Duodenal mucosa (tissue), 2 donors: ENCODE results near the gene ATF7.
A peak's percentile ranks its signal among the peaks of the same experiment; 100 is the strongest.

Experiments
- H3K27ac ChIP-seq: one replicate; pipeline ENCODE4 v1.7.0; 2013; ENCODE audit warnings: low read depth, low read length
- H3K27me3 ChIP-seq, 2 donors: one replicate each; pipeline ENCODE4 v1.7.0; 2013; ENCODE audit warnings: low read length in 2 of 2, control low read depth in 1 of 2; ENCODE audit not compliant: insufficient read depth in 2 of 2, control insufficient read depth in 1 of 2
- H3K36me3 ChIP-seq, 2 donors: one replicate each; pipeline ENCODE4 v1.7.0; 2013; ENCODE audit warnings: low read length in 2 of 2, control low read depth in 1 of 2; ENCODE audit not compliant: insufficient read depth in 2 of 2, control insufficient read depth in 1 of 2
- H3K4me1 ChIP-seq, 2 donors: one replicate each; pipeline ENCODE4 v1.7.0; 2013; ENCODE audit warnings: low read length in 2 of 2, control low read depth in 1 of 2; ENCODE audit not compliant: insufficient read depth in 2 of 2, control insufficient read depth in 1 of 2
- H3K4me3 ChIP-seq, 2 donors: one replicate each; pipeline ENCODE4 v1.7.0; 2013; ENCODE audit warnings: low read length in 2 of 2, low read depth in 1 of 2
- H3K9ac ChIP-seq, 2 donors: one replicate each; pipeline ENCODE4 v1.7.0; 2013; ENCODE audit warnings: low read length in 2 of 2, low read depth in 1 of 2
- H3K9me3 ChIP-seq, 2 donors: one replicate each; pipeline ENCODE4 v1.7.0; 2013; ENCODE audit warnings: low read length in 2 of 2, control low read depth in 1 of 2; ENCODE audit not compliant: control insufficient read depth in 1 of 2

Gene ATF7

GRCh38 chr12:53506450-53506785, 119.8 kb downstream of the ATF7 start:
- Histone ChIP-seq H3K27ac (no peak overlapping the region), H3K36me3 (peaks cover 15 to 52% of the 10 kb centered on the region in 2 donors), H3K9me3 (no peaks in the 10 kb centered on the region), H3K27me3 (no peaks in the 10 kb centered on the region), H3K4me3 (no peak overlapping the region), H3K4me1 (peaks cover 16 to 17% of the 10 kb centered on the region in 2 donors), H3K9ac (no peak overlapping the region)

GRCh38 chr12:53505555-53506449, 120.4 kb downstream of the ATF7 start:
- H3K27me3 ChIP-seq: no peaks in the 10 kb centered on the region
- no peak overlapping the region for H3K4me3 ChIP-seq
- H3K4me1 ChIP-seq: peaks cover 17 to 19% of the 10 kb centered on the region in 2 donors
- no peak overlapping the region for H3K9ac ChIP-seq
- H3K27ac ChIP-seq: no peak overlapping the region
- H3K36me3 ChIP-seq: peaks cover 15 to 50% of the 10 kb centered on the region in 2 donors
- no peaks in the 10 kb centered on the region for H3K9me3 ChIP-seq

GRCh38 chr12:53505086-53505485, 121.1 kb downstream of the ATF7 start:
- no peaks in the 10 kb centered on the region for H3K9me3 ChIP-seq
- H3K4me1 ChIP-seq: peaks cover 20 to 22% of the 10 kb centered on the region in 2 donors
- H3K4me3 ChIP-seq: no peak overlapping the region
- no peaks in the 10 kb centered on the region for H3K27me3 ChIP-seq
- no peak overlapping the region for H3K9ac ChIP-seq
- H3K36me3 ChIP-seq: peaks cover 15 to 43% of the 10 kb centered on the region in 2 donors
- no peak overlapping the region for H3K27ac ChIP-seq

GRCh38 chr12:53504004-53504920, 121.9 kb downstream of the ATF7 start:
- Histone ChIP-seq H3K4me3 (no peak overlapping the region), H3K27me3 (no peaks in the 10 kb centered on the region), H3K9ac (no peak overlapping the region), H3K9me3 (no peaks in the 10 kb centered on the region), H3K4me1 (peaks cover 25 to 27% of the 10 kb centered on the region in 2 donors), H3K36me3 (peaks cover 15 to 41% of the 10 kb centered on the region in 2 donors), H3K27ac (no peak overlapping the region)

GRCh38 chr12:53502983-53503728, 123.0 kb downstream of the ATF7 start:
- Histone ChIP-seq H3K9ac (no peak overlapping the region), H3K27ac (no peak overlapping the region), H3K4me1 (peaks cover 24 to 30% of the 10 kb centered on the region in 2 donors)

GRCh38 chr12:53502331-53502730, 123.9 kb downstream of the ATF7 start:
- Histone ChIP-seq H3K4me3 (peak overlapping the region; percentile 90 to 91), H3K4me1 (peaks cover 24 to 30% of the 10 kb centered on the region in 2 donors), H3K9ac (peak overlapping the region in 1 of 2 donors; percentile 95), H3K36me3 (peaks cover 15 to 36% of the 10 kb centered on the region in 2 donors), H3K27me3 (peaks cover 0 to 5% of the 10 kb centered on the region in 2 donors), H3K9me3 (no peaks in the 10 kb centered on the region), H3K27ac (no peak overlapping the region)

More at GRCh38 chr12:53502983-53503728, 123.0 kb downstream of the ATF7 start:
- no peaks in the 10 kb centered on the region for H3K9me3 ChIP-seq
- no peak overlapping the region for H3K4me3 ChIP-seq
- peaks cover 15 to 41% of the 10 kb centered on the region in 2 donors for H3K36me3 ChIP-seq
- peaks cover 0 to 4% of the 10 kb centered on the region in 2 donors for H3K27me3 ChIP-seq

GRCh38 chr12:53501615-53502181, 124.5 kb downstream of the ATF7 start:
- peak overlapping the region; percentile 98 for H3K27ac ChIP-seq

GRCh38 chr12:53500776-53501614, 125.2 kb downstream of the ATF7 start, which contains the start of gene TARBP2:
TARBP2 (plus strand) TSS chr12:53501283; CDS start chr12:53501409, 126 bp downstream.
- H3K9me3 ChIP-seq: no peaks in the 10 kb centered on the region
- H3K36me3 ChIP-seq: peaks cover 8 to 23% of the 10 kb centered on the region in 2 donors
- peaks cover 33 to 35% of the 10 kb centered on the region in 2 donors for H3K4me1 ChIP-seq
- peak within 1 kb of the TSS; percentile 95 to 98 for H3K9ac ChIP-seq
- H3K4me3 ChIP-seq: peak within 1 kb of the TSS; percentile 90 to 91
- H3K27me3 ChIP-seq: peaks cover 0 to 5% of the 10 kb centered on the region in 2 donors
- H3K27ac ChIP-seq: peak within 1 kb of the TSS; percentile 98

More at GRCh38 chr12:53501615-53502181, 124.5 kb downstream of the ATF7 start:
- H3K9me3 ChIP-seq: no peaks in the 10 kb centered on the region
- H3K36me3 ChIP-seq: peaks cover 15 to 30% of the 10 kb centered on the region in 2 donors
- peak overlapping the region; percentile 95 to 98 for H3K9ac ChIP-seq
- peaks cover 26 to 30% of the 10 kb centered on the region in 2 donors for H3K4me1 ChIP-seq
- peak overlapping the region; percentile 90 to 91 for H3K4me3 ChIP-seq
- peaks cover 0 to 5% of the 10 kb centered on the region in 2 donors for H3K27me3 ChIP-seq
